ENCODE results near the gene FRMPD1. TPM values are rescaled to one million over a fixed set of nuclear protein-coding genes. Genes with fewer than 3 reads are reported as not detected.

Gene FRMPD1
- total RNA-seq, 1 donor: not detected

GRCh38 chr9:37683531-37684371 is 33.0 kb downstream of the FRMPD1 start:
- H2AFZ ChIP-seq (ENCODE audit: low read length): no peak overlapping the region
- H4K20me1 ChIP-seq (ENCODE audit: insufficient read depth, low read length): no peaks in the 10 kb centered on the region
- H3K4me1 ChIP-seq (ENCODE audit: insufficient read depth, low read length): no peaks in the 10 kb centered on the region
- DNase-seq (ENCODE audit: insufficient read length, low spot score, missing footprints): no peak
- no peak overlapping the region for H3K4me2 ChIP-seq (ENCODE audit: insufficient read depth, low read length)
- H3K36me3 ChIP-seq (ENCODE audit: insufficient read depth, low read length): no peaks in the 10 kb centered on the region
- no peak overlapping the region for H3K4me3 ChIP-seq (ENCODE audit: insufficient read depth, low read length)
- peaks cover 26% of the 10 kb centered on the region for H3K27me3 ChIP-seq (ENCODE audit: insufficient read depth, low read length)
- TF ChIP-seq, protein P1, sequence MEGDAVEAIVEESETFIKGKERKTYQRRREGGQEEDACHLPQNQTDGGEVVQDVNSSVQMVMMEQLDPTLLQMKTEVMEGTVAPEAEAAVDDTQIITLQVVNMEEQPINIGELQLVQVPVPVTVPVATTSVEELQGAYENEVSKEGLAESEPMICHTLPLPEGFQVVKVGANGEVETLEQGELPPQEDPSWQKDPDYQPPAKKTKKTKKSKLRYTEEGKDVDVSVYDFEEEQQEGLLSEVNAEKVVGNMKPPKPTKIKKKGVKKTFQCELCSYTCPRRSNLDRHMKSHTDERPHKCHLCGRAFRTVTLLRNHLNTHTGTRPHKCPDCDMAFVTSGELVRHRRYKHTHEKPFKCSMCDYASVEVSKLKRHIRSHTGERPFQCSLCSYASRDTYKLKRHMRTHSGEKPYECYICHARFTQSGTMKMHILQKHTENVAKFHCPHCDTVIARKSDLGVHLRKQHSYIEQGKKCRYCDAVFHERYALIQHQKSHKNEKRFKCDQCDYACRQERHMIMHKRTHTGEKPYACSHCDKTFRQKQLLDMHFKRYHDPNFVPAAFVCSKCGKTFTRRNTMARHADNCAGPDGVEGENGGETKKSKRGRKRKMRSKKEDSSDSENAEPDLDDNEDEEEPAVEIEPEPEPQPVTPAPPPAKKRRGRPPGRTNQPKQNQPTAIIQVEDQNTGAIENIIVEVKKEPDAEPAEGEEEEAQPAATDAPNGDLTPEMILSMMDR (IDR thresholded peaks at IDR 0.05; ENCODE audit: extremely low read depth, low read depth, low read length): no peak
- H3K9me3 ChIP-seq (ENCODE audit: low read depth, low read length): no peaks in the 10 kb centered on the region
- no peak overlapping the region for H3K27ac ChIP-seq (ENCODE audit: low read depth, low read length)
- H3K79me2 ChIP-seq (ENCODE audit: insufficient read depth, low read length): no peaks in the 10 kb centered on the region

- Histone ChIP-seq H3K36me3 (ENCODE audit: insufficient read depth, low read length) (no peaks in the 10 kb centered on the region), H3K4me2 (ENCODE audit: insufficient read depth, low read length) (no peak overlapping the region), H3K79me2 (ENCODE audit: insufficient read depth, low read length) (no peaks in the 10 kb centered on the region), H2AFZ (ENCODE audit: low read length) (no peak overlapping the region), H3K9me3 (ENCODE audit: low read depth, low read length) (no peaks in the 10 kb centered on the region), H3K4me3 (ENCODE audit: insufficient read depth, low read length) (no peak overlapping the region), H4K20me1 (ENCODE audit: insufficient read depth, low read length) (no peaks in the 10 kb centered on the region), H3K27ac (ENCODE audit: low read depth, low read length) (no peak overlapping the region), H3K4me1 (ENCODE audit: insufficient read depth, low read length) (no peaks in the 10 kb centered on the region), H3K27me3 (ENCODE audit: insufficient read depth, low read length) (peaks cover 42% of the 10 kb centered on the region)
- TF ChIP-seq, protein P1 (IDR thresholded peaks at IDR 0.05; ENCODE audit: extremely low read depth, low read depth, low read length): no peak
- DNase-seq (ENCODE audit: insufficient read length, low spot score, missing footprints): no peak
Observed at GRCh38 chr9:37692622-37693221, 42.0 kb downstream of the FRMPD1 start.

- no peak overlapping the region for H3K27ac ChIP-seq (ENCODE audit: low read depth, low read length)
- no peak overlapping the region for H3K4me2 ChIP-seq (ENCODE audit: insufficient read depth, low read length)
- H3K9me3 ChIP-seq (ENCODE audit: low read depth, low read length): no peaks in the 10 kb centered on the region
- TF ChIP-seq, protein P1 (IDR thresholded peaks at IDR 0.05; ENCODE audit: extremely low read depth, low read depth, low read length): no peak
- H3K79me2 ChIP-seq (ENCODE audit: insufficient read depth, low read length): no peaks in the 10 kb centered on the region
- no peak overlapping the region for H2AFZ ChIP-seq (ENCODE audit: low read length)
- H3K4me3 ChIP-seq (ENCODE audit: insufficient read depth, low read length): no peak overlapping the region
- H3K36me3 ChIP-seq (ENCODE audit: insufficient read depth, low read length): no peaks in the 10 kb centered on the region
- no peaks in the 10 kb centered on the region for H4K20me1 ChIP-seq (ENCODE audit: insufficient read depth, low read length)
- peaks cover 42% of the 10 kb centered on the region for H3K27me3 ChIP-seq (ENCODE audit: insufficient read depth, low read length)
- no peaks in the 10 kb centered on the region for H3K4me1 ChIP-seq (ENCODE audit: insufficient read depth, low read length)
- no peak for DNase-seq (ENCODE audit: insufficient read length, low spot score, missing footprints)
Observed at GRCh38 chr9:37693260-37693659, 42.5 kb downstream of the FRMPD1 start.

GRCh38 chr9:37694355-37694754 is 43.6 kb downstream of the FRMPD1 start:
- Histone ChIP-seq H3K4me1 (ENCODE audit: insufficient read depth, low read length) (no peaks in the 10 kb centered on the region), H3K36me3 (ENCODE audit: insufficient read depth, low read length) (no peaks in the 10 kb centered on the region), H3K9me3 (ENCODE audit: low read depth, low read length) (no peaks in the 10 kb centered on the region), H3K27me3 (ENCODE audit: insufficient read depth, low read length) (peaks cover 38% of the 10 kb centered on the region), H3K27ac (ENCODE audit: low read depth, low read length) (no peak overlapping the region), H3K79me2 (ENCODE audit: insufficient read depth, low read length) (no peaks in the 10 kb centered on the region), H2AFZ (ENCODE audit: low read length) (no peak overlapping the region), H3K4me3 (ENCODE audit: insufficient read depth, low read length) (no peak overlapping the region), H3K4me2 (ENCODE audit: insufficient read depth, low read length) (no peak overlapping the region), H4K20me1 (ENCODE audit: insufficient read depth, low read length) (no peaks in the 10 kb centered on the region)
- no peak for DNase-seq (ENCODE audit: insufficient read length, low spot score, missing footprints)
- TF ChIP-seq, protein P1 (IDR thresholded peaks at IDR 0.05; ENCODE audit: extremely low read depth, low read depth, low read length): no peak

Data from osteoblast (primary cell).